ENCODE measurements around the gene HRH3. TPM values are rescaled to one million over a fixed set of nuclear protein-coding genes. Genes with fewer than 3 reads are reported as not detected.

The HRH3 gene
- total RNA-seq, 1 experiment from 2014 or later: 1.8 TPM

GRCh38 chr20:62236766-62237513 lies 16.9 kb upstream of the HRH3 start:
- Histone ChIP-seq H4K8ac (replicated peaks; ENCODE audit: insufficient read length, low read depth, low read length) (no peak overlapping the region), H3K23me2 (ENCODE audit: insufficient read length, low read depth, low read length, poor library complexity, severe bottlenecking) (peaks cover 7% of the 10 kb centered on the region), H4K91ac (ENCODE audit: insufficient read length, low read depth, low read length) (no peak overlapping the region), H2BK5ac (ENCODE audit: insufficient read length, low read length) (no peak overlapping the region), H3K23ac (ENCODE audit: insufficient read length, low read depth, low read length) (no peak overlapping the region), H3K27ac (ENCODE audit: insufficient read length, low read depth, low read length) (no peak overlapping the region), H3K14ac (ENCODE audit: insufficient read depth, low read length) (0 out of 2 replicates have a peak overlapping the region, but pooled peaks have one; percentile 13), H3K9ac (ENCODE audit: extremely low read depth, insufficient read length, low read length) (no peak overlapping the region), H3K4me2 (ENCODE audit: insufficient read depth, insufficient read length, low read length) (no peak overlapping the region), H3K4ac (ENCODE audit: low read depth, low read length) (no peak overlapping the region), H4K20me1 (ENCODE audit: control insufficient read depth, insufficient read depth, insufficient read length) (no peaks in the 10 kb centered on the region), H3K56ac (ENCODE audit: insufficient read length, low read depth, low read length) (no peak overlapping the region), H3T11ph (ENCODE audit: low read length) (no peak overlapping the region), H3K27me3 (ENCODE audit: insufficient read depth, low read length) (no peaks in the 10 kb centered on the region), H2BK120ac (ENCODE audit: low read depth, low read length, poor library complexity, severe bottlenecking) (no peak overlapping the region), H4K5ac (ENCODE audit: insufficient read length, low read depth, low read length) (no peak overlapping the region), H3K18ac (ENCODE audit: insufficient read length, low read depth, low read length) (peak overlapping the region; percentile 49), H3K79me2 (ENCODE audit: insufficient read depth, low read length) (peaks cover 7% of the 10 kb centered on the region; the same call in 1 of the 2 replicates), H3K9me3 (ENCODE audit: control insufficient read depth, low read depth, low read length) (no peaks in the 10 kb centered on the region), H2AK5ac (ENCODE audit: insufficient read length, low read length) (no peak overlapping the region), H2BK12ac (ENCODE audit: insufficient read length, low read depth, low read length) (no peak overlapping the region), H2AFZ (ENCODE audit: low read length) (no peak overlapping the region), H3K4me1 (ENCODE audit: insufficient read depth, low read length) (no peaks in the 10 kb centered on the region), H2BK15ac (ENCODE audit: low read depth, low read length) (no peak overlapping the region), H2BK20ac (ENCODE audit: low read depth, low read length, poor library complexity, severe bottlenecking) (no peak overlapping the region), H3K79me1 (ENCODE audit: insufficient read depth, low read depth, low read length, poor library complexity, severe bottlenecking) (peaks cover 2% of the 10 kb centered on the region)
- DNase-seq: peak; percentile 72
- peaks cover 0 to 3% of the 10 kb centered on the region in 2 experiments; a peak in 2 of 5 replicates for H3K9me3 Mint-ChIP-seq
- peaks cover 0 to 13% (median 13%) of the 10 kb centered on the region in 3 experiments; a peak in 6 of 7 replicates for H3K36me3 Mint-ChIP-seq (ENCODE audit: insufficient read depth in 1 of 3, low read depth in 3 of 3)
- no peak overlapping the region for H3K4me3 Mint-ChIP-seq
- peaks cover 14 to 26% of the 10 kb centered on the region in 2 experiments for H3K4me1 Mint-ChIP-seq
- no peak for TF ChIP-seq CTCF (conservative IDR thresholded peaks at IDR 0.05)
- H3K27ac Mint-ChIP-seq: no peak overlapping the region
- H3K27me3 Mint-ChIP-seq (ENCODE audit: low read depth): peaks cover 9% of the 10 kb centered on the region
- WGBS (ENCODE audit: extremely low coverage, insufficient read length, low lambda C conversion rate): no CpG with 5 or more reads among the region's 28 CpGs
